ENCODE results near the gene CLP1. TPM values are rescaled to one million over a fixed set of nuclear protein-coding genes. Genes with fewer than 3 reads are reported as not detected.

Gene CLP1
- total RNA-seq, 1 donor = 15.2 TPM

DNA sequence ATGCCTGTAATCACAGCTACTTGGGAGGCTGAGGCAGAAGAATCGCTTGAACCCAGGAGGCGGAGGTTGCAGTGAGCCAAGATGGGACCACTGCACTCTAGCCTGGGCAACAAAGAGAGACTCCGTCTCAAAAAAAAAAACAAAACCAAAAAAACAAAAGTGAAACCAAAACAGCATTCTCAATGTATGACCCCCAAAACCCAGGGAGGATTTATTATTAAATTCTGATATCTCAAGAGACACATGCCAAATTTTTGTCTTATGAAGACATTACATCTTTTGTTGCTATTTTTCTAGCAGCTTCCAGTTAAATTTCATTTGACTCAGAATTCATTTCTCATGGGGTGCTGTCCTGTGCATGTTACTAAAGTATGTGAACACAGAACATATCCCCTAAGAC is 4.9 kb upstream of the CLP1 start:
- Histone ChIP-seq H3K27ac (ENCODE audit: low read depth, low read length) (no peak overlapping the region), H3K36me3 (ENCODE audit: insufficient read depth, low read length) (no peaks in the 10 kb centered on the region), H3K4me1 (ENCODE audit: insufficient read depth, low read length) (peaks cover 38% of the 10 kb centered on the region), H3K79me2 (ENCODE audit: insufficient read depth, low read length) (peaks cover 1% of the 10 kb centered on the region), H2AFZ (ENCODE audit: low read length) (no peak overlapping the region), H3K27me3 (ENCODE audit: insufficient read depth, low read length) (peaks cover 13% of the 10 kb centered on the region), H4K20me1 (ENCODE audit: insufficient read depth, low read length) (peaks cover 11% of the 10 kb centered on the region), H3K4me2 (ENCODE audit: insufficient read depth, low read length) (peak overlapping the region; percentile 68), H3K9me3 (ENCODE audit: low read depth, low read length) (no peaks in the 10 kb centered on the region), H3K4me3 (ENCODE audit: insufficient read depth, low read length) (peak overlapping the region; percentile 43)
- peak; percentile 80 for DNase-seq (ENCODE audit: insufficient read length, low spot score, missing footprints)
- TF ChIP-seq, protein P1, sequence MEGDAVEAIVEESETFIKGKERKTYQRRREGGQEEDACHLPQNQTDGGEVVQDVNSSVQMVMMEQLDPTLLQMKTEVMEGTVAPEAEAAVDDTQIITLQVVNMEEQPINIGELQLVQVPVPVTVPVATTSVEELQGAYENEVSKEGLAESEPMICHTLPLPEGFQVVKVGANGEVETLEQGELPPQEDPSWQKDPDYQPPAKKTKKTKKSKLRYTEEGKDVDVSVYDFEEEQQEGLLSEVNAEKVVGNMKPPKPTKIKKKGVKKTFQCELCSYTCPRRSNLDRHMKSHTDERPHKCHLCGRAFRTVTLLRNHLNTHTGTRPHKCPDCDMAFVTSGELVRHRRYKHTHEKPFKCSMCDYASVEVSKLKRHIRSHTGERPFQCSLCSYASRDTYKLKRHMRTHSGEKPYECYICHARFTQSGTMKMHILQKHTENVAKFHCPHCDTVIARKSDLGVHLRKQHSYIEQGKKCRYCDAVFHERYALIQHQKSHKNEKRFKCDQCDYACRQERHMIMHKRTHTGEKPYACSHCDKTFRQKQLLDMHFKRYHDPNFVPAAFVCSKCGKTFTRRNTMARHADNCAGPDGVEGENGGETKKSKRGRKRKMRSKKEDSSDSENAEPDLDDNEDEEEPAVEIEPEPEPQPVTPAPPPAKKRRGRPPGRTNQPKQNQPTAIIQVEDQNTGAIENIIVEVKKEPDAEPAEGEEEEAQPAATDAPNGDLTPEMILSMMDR (IDR thresholded peaks at IDR 0.05; ENCODE audit: extremely low read depth, low read depth, low read length) = no peak

DNA sequence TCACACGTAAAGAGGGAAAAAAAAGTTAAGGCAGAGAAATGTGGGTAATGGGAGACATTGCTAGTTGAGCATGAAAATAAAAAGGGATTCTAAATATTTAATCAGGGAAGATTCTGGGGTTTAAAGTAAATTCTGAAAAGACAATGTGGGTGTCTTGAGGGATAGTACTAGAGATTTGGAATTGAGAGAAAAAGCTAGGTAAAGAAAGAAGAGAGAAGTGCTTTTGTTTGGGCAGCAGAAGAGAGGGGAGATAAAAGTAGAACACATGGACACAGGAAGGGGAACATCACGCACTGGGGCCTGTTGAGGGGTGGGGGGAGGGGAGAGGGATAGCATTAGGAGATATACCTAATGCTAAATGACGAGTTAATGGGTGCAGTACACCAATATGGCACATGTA is 4.4 kb upstream of the CLP1 start:
- Histone ChIP-seq H3K79me2 (ENCODE audit: insufficient read depth, low read length) (peaks cover 6% of the 10 kb centered on the region), H3K9me3 (ENCODE audit: low read depth, low read length) (no peaks in the 10 kb centered on the region), H3K4me3 (ENCODE audit: insufficient read depth, low read length) (peak overlapping the region; percentile 43), H3K27me3 (ENCODE audit: insufficient read depth, low read length) (peaks cover 8% of the 10 kb centered on the region), H3K4me1 (ENCODE audit: insufficient read depth, low read length) (peaks cover 36% of the 10 kb centered on the region), H3K36me3 (ENCODE audit: insufficient read depth, low read length) (no peaks in the 10 kb centered on the region), H2AFZ (ENCODE audit: low read length) (no peak overlapping the region), H3K27ac (ENCODE audit: low read depth, low read length) (no peak overlapping the region), H4K20me1 (ENCODE audit: insufficient read depth, low read length) (peaks cover 6% of the 10 kb centered on the region), H3K4me2 (ENCODE audit: insufficient read depth, low read length) (peak overlapping the region; percentile 68)
- TF ChIP-seq, protein P1 (IDR thresholded peaks at IDR 0.05; ENCODE audit: extremely low read depth, low read depth, low read length) = no peak
- DNase-seq (ENCODE audit: insufficient read length, low spot score, missing footprints) = no peak

DNA sequence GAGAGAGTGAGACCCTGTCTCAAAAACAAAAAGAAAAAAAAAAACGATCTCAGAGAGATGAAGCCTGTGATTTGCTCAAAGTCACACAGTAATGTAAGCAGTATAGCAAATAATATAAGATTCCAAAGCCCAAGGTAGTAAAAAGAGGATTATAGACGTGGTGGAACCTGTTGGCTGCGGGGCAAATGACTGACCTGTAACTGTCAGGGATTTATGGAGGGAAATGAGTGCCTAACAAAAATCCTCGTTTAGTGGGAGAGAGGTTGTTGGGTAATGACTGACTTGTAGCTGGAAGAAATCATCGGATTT is 723 bp upstream of the CLP1 start:
- Histone ChIP-seq H3K4me1 (ENCODE audit: insufficient read depth, low read length) (peaks cover 22% of the 10 kb centered on the region), H3K27ac (ENCODE audit: low read depth, low read length) (peak overlapping the region; percentile 86), H4K20me1 (ENCODE audit: insufficient read depth, low read length) (no peaks in the 10 kb centered on the region), H3K4me2 (ENCODE audit: insufficient read depth, low read length) (peak overlapping the region; percentile 98), H2AFZ (ENCODE audit: low read length) (peak overlapping the region; percentile 93), H3K4me3 (ENCODE audit: insufficient read depth, low read length) (peak overlapping the region; percentile 79), H3K9me3 (ENCODE audit: low read depth, low read length) (no peaks in the 10 kb centered on the region), H3K79me2 (ENCODE audit: insufficient read depth, low read length) (peaks cover 29% of the 10 kb centered on the region), H3K36me3 (ENCODE audit: insufficient read depth, low read length) (peaks cover 25% of the 10 kb centered on the region), H3K27me3 (ENCODE audit: insufficient read depth, low read length) (no peaks in the 10 kb centered on the region)
- no peak for DNase-seq (ENCODE audit: insufficient read length, low spot score, missing footprints)
- TF ChIP-seq, protein P1 (IDR thresholded peaks at IDR 0.05; ENCODE audit: extremely low read depth, low read depth, low read length) = no peak

DNA sequence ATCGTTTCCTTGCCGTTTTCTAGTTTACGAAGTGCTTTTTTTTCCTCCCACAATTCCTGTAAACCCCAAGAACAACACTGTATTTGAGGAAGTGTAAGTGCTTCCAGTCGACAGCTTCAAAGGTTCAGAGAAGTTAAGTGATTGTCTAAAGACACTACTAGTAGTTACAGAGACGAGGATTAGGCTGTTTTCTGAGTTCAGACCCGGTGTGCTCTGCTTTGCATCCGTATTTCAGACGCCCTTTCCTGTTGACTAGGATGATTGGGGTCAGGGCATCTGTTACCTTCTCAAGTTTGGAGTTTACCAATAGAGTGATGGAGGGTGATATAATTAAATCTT is 430 bp downstream of the CLP1 start:
- Histone ChIP-seq H3K4me2 (ENCODE audit: insufficient read depth, low read length) (peak overlapping the region; percentile 98), H4K20me1 (ENCODE audit: insufficient read depth, low read length) (no peaks in the 10 kb centered on the region), H3K36me3 (ENCODE audit: insufficient read depth, low read length) (peaks cover 30% of the 10 kb centered on the region)

More for the DNA sequence above, 430 bp downstream of the CLP1 start:
- TF ChIP-seq, protein P1 (IDR thresholded peaks at IDR 0.05; ENCODE audit: extremely low read depth, low read depth, low read length) = no peak
- DNase-seq (ENCODE audit: insufficient read length, low spot score, missing footprints) = peak; percentile 18
- peaks cover 16% of the 10 kb centered on the region for H3K4me1 ChIP-seq (ENCODE audit: insufficient read depth, low read length)
- H3K9me3 ChIP-seq (ENCODE audit: low read depth, low read length) = no peaks in the 10 kb centered on the region
- H3K27me3 ChIP-seq (ENCODE audit: insufficient read depth, low read length) = no peaks in the 10 kb centered on the region
- peak overlapping the region; percentile 84 for H2AFZ ChIP-seq (ENCODE audit: low read length)
- peaks cover 29% of the 10 kb centered on the region for H3K79me2 ChIP-seq (ENCODE audit: insufficient read depth, low read length)
- H3K4me3 ChIP-seq (ENCODE audit: insufficient read depth, low read length) = peak overlapping the region; percentile 79
- peak overlapping the region; percentile 86 for H3K27ac ChIP-seq (ENCODE audit: low read depth, low read length)

All from osteoblast (primary cell).